Measurements from ENCODE around the gene UBE3C.

UBE3C gene

DNA sequence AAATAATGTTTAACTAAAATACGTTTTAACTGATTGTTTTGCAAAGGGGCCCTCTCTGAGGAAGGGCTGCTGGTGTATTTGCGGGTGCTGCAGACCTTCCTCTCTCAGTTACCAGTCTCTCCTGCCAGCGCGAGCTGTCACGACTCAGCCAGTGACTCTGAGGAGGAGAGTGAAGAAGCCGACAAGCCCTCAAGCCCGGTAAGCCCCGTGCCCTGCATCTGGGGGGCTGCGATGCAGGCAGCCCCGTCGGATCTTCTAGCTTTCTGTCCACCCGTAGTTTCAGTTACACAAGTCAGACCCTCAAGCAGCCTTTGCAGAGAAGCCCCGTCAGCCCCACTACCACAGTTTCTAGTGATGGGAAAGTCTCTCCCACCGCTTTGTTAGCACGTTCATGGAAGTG is 45.1 kb downstream of the UBE3C start:
- DNase-seq = no peak

DNA sequence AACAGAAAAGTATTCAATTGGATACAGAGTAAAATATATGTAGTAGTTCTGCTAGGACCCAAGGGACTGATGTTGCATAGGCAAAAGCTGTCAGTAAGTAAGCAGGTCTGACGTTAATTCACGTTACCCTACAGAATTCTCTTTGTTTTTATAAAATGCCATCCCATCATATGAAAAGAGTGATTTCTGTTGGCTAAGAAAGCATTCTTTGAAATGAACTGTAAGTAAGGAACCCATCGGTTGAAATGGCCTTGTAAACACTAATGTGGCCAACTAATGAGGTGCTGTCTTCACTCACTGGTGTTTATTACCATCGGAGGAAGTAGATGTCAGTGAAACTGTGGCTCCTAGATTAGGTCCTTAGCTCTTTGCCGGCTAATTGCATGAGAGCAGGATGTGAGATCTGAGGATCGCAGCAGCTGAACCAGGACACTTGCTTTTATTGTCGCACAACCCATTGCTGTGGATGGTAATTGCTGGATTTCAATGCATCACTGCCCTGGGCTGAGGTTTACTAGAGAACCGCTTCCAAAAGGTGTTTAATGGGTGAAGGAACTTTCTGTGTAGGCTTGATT is 49.5 kb downstream of the UBE3C start:
- no peak for DNase-seq

DNA sequence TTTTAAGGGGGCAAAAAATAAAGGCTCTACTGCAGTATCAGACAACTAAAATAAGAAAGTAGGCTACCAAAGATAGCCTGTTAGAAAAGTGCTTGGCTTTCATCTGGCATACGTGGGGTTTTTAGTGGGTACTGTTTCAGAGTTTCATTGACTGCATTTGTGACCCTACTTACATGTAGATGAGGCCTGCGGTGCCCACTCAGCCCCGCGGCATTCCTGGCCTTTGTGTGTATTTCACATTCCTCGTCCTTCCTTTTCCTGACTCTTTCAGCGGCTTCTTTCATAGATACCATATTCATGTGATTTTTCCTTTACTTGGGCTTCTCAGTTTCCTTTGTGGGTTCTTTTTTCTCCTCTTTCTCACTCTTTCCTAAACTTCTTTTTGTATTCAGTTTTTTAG is 50.7 kb downstream of the UBE3C start:
- no peak for DNase-seq

DNA sequence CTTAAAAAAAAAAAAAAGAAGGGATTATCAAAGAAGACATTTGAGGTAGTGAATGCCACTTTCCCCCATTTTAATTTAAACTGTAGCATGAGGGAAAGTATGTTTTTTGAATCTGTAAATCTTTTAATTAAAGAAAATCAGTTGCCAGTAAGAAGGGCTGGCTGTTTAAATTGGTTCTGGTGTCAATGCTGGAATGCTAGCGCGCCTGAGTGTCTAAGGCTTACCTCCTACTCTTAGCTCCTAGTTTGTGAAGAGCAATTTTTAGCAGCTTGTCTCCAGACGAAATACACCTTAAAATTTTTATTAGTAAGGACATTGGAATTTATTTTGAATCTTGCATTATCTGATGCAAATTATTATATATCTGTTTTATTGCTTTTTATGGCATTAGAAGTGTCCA is 54.1 kb downstream of the UBE3C start:
- no peak for DNase-seq

DNA sequence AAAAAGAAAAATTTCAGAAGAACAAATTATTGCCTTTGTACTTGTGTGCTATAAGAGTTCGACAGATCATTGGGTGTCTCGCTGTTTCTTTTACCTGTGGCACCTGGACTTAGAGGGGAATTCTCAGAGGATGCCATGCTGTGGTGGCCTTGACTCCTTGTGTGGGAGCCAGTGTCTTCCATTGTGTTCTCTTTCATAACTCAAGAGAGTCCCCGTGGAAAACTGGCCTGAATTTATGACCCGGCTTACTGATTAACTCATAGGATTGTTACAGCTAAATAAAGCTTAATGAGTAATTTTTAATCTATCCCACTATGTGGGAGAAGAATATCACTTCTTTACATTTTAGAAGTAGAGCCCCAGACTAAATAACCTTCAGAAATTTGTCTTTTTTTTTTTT is 54.5 kb downstream of the UBE3C start:
- DNase-seq = no peak

DNA sequence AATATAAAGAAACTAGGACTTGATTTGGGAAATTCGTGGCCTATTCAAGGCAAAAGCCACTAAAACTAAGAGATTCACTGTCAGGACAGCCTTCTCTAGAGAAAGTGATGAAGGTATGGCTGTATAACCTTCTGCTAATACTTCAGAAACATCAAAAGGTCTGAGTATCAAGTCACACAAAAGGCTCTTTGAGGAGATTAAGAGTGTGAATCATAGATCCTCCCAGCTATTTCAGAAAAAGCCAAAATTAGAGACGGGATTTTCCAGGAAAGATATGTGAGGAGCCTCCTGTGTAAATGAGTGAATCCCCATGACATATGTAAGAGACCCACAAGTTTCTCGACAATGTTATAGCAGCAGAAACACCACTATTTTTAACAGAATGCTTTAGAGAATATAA is 56.2 kb downstream of the UBE3C start:
- no peak for DNase-seq

DNA sequence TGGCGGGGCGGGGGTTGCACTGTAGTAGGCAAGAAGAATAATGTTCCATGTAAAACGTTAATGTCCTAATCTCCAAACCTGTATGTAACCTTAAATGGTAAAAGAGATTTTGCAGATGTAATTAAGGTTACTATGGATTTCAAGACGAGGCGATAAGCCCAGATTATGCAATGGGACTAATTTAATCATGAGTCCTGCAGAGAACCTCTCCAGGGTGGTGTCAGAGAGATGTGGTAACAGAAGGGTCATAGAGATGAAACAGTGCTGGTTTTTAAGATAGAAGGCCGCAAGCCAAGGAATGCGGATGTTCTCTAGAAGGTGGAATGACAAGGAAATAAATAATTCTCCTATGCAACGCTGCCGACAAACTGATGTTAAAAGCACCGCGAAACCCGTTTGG is 57.1 kb downstream of the UBE3C start:
- DNase-seq = no peak

DNA sequence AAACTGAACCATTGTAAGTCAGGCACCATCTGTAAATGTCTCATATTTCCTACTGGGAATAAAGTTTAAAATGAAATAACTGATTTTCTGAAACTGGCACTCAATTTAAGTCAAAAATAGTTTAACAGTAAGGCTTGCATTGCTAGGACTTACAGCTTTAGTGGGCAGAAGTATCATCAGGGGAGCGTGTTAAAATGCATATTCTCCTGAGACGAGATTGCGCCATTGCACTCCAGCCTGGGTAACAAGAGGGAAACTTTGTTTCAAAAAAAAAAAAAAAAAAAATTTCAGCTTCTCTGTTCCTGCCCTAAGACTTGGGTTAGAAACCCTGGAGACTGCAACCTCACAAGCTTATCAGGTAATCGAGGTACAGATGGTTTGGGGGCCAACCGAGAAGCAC is 65.4 kb downstream of the UBE3C start:
- DNase-seq = no peak

DNA sequence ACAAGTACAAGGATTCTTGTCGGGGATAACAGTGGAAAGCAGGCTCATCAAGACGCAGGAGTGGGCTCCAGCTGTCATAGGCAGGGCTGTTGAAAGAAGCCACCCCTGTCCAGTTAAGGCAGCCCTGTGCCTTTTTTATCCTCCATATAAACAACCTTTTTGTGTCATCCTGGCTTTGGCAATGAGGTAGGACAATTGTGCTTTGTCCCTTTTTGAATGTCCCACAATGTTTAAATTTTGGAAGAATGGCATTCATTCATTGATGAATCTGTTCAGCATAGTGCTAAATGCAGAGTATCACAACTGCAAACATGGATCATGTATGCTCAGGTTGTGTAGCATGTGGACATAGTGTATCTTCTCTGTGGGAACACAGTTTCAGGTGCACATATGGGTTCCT is 66.7 kb downstream of the UBE3C start:
- DNase-seq = no peak

DNA sequence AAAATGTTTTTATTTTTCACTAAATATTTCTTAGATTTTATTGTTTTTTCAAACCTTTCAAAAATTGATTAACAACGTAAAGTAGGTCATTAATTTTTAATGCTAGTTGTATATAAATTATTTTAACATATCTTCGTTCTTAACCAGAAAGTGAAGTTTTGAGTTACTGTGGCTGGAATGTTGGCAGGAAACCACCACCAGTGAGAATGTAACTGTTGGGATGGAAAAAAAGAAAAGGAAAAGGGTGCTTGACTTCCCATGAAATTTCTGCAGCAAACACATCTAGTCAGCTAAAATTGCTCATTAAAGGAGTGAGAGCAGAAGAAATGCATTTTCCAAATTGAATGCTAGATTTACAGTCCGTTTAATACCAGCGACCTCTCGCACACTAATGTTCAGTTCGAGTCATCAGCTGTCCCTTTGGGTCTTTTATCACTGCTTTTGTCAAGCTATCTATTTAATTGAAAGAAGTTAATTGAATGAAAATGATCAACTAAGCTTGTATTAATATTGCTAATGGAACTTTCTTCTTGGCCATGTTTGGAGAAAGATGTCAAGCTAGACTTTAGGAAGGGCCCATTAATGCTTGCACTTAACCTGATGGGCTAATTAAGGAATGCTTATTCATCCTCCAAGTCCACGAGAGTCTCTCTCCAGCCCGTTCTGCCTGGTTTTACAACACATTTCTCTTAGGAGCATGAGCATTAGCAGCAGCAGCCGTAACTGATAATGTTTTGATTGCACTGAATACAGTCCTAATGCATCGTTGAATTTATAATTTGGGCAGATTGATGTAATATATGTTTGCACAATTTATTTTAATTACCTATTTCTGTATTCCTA is 70.1 kb downstream of the UBE3C start:
- no peak for DNase-seq

DNA sequence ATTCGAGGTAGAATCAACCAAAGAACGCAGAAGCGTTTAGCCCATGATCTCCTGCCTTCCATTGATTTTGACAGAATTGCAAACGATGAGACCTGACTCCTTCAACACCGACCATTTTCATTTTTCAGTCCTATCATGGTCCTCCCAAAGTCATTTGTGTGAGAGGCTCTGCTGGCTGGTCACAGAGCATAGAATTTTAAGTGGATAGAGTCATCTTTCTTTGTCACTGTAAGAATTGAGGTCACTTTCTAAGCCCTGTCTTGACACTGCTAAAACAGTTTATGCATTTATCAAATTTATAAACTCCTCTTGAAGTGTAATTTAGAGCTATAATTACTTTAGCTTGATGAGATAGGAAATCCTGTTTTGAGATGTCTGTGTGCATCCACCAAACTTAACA is 72.0 kb downstream of the UBE3C start:
- no peak for DNase-seq

DNA sequence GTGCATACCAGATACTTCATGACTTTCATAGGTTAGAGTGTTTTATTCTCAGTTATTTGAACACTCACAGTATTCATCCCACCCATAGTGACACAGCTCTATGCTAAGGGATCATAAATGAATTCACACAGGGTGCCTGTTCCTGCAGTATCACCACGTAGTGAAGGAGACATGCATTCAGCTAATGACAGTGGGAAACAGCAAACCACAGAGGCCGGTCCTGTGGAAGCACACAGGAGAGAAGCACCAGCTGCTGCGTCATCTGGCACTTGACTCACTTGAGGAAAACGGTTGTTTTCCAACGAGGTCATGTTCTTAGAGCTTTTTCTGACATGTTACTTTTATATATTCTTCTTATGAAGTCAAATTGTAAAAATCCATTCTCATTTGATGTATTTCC is 73.0 kb downstream of the UBE3C start:
- peak in 1 of 2 experiments; percentile 56 for DNase-seq

DNA sequence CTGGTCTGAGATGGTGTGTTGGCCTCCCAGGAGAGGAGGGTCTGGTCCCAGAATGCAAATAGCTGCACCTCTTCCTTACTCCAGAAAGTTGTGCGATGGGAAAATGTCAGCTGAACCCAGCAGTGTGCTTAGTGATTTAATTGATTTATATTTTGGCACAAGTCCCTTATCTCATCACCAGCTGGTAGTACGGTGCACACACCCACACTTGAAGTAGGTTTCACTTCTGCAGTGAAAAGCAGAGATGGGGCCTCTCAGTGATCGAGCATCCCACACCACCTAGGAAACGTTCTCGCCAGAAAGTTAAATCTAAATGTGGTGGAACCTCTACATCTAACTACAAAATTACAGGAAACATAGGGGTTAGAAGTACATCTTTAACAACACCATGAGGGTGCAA is 80.4 kb downstream of the UBE3C start:
- no peak for DNase-seq

DNA sequence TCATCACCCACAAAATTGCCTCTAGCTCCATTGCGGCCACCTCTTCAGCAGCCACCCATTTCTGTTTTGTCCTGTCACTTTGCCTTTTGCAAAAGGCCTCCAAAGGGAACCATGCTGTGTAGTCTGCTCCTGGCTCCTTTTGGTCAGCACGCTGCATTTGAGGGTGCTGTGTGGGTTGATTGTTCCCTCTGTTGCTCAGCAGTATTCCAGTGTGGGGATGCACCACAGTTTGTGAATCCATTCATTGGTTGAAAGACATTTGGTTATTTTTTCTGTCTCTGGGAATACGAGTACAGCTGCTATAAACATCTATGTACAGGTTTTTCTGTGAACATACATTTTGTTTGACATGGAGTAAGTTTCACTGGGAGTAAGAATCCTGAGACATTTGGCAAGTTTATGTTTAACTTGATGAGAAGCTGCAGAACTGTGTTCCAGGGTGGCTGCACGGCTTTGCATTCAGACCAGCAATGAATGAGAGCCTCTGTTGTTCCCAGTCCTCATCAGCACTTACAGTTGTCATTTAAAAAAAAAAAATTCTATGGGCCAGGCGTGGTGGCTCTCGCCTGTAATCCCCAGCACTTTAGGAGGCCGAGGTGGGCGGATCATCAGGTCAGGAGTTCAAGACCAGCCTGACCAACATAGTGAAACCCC is 82.3 kb downstream of the UBE3C start:
- no peak for DNase-seq

DNA sequence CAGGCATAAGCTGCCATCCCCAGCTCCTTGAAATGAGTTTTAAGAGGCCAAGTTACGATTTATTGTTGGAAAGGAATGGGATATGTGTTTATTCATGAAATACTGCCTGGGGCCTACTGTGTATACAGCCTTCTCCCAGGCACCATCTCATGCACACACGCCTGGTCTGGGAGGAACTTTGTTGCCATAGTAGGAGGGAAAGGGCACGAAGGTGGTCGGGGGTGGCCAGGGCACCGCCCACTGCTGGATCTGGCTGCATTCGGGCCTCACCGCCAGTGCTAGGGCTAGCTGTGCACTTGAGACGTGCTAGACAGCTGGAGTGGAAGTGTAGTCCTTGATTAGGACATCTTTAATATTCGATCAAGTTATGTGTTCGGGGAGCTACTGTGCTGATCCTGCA is 84.0 kb downstream of the UBE3C start:
- no peak for DNase-seq

DNA sequence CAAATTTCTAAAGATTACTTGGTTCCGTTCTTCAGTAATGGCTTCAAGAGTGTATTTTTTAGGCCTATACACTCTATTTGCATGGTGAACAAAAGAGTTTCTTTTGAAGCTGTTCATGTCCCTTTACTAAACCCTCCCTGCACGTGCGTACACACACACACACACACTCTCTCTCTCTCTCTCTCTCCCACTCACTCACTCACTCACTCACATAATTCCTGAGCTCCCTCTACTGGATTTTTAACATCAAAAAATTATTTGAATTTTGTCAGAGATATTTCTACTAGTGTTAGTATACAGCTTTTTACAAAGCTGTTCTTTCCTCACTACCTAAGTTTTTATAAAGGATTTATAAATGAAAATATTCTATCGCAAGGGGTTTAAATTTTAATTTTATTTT is 85.9 kb downstream of the UBE3C start:
- no peak for DNase-seq

DNA sequence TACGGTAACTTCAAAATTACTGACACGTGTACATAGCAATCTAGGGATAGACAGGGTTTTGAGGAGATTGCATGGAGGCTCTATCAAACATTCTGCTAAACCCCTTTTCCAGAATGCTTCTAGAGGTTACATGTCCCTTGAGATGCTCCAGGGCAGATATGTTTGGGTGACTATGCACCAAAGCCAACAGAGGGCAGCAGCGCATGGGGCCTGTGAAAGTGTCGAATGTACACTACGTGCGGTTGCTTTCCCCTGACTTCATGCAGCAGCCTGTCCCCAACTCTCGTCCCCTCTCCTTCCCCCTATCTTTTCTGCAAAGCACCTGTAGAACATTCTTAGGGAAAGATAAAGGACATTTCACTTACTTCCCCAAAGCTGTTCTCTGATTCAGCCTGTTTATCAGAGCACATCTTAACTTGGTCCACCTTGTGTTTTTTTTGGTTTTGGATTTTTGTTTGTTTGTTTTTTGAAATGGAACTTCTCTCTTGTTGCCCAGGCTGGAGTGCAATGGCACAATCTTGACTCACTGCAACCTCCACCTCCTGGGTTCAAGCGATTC is 90.2 kb downstream of the UBE3C start:
- DNase-seq = no peak

DNA sequence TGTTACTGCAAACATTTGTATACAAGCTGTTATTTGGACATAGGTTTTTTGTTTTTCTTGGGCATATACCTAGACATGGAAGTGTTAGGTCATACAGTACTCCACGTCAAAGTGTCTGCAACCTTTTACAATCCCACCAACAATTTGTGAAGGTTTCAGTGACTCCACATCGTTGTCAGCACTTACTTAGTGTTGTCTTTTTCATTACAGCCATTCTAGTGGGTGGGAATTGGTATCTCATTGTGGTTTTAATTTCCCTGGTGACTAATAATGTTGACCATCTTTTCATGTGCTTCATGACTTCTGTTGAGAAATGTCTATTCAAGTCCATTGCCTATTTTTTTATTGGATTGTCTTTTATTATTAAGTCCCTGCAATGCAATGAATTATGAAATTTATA is 95.0 kb downstream of the UBE3C start:
- no peak for DNase-seq

DNA sequence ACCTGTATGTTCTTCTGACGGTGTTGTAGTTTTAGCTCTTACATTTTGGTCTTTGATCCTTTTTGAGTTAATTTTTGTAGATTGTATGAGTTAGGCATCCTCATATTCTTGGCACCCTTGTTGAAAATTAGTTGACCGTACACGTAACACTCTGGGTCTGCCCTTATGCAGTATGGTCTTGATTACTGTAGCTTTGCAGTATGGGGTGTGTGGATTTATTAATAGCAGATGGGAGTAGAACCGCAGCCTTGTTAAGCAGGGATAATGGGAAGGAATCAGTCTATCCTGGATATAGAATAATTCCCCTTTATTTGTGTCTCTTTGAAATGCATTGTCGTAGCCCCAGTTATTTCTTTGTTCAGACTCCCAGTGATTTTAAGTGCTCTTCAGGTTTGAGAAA is 95.5 kb downstream of the UBE3C start:
- no peak for DNase-seq

DNA sequence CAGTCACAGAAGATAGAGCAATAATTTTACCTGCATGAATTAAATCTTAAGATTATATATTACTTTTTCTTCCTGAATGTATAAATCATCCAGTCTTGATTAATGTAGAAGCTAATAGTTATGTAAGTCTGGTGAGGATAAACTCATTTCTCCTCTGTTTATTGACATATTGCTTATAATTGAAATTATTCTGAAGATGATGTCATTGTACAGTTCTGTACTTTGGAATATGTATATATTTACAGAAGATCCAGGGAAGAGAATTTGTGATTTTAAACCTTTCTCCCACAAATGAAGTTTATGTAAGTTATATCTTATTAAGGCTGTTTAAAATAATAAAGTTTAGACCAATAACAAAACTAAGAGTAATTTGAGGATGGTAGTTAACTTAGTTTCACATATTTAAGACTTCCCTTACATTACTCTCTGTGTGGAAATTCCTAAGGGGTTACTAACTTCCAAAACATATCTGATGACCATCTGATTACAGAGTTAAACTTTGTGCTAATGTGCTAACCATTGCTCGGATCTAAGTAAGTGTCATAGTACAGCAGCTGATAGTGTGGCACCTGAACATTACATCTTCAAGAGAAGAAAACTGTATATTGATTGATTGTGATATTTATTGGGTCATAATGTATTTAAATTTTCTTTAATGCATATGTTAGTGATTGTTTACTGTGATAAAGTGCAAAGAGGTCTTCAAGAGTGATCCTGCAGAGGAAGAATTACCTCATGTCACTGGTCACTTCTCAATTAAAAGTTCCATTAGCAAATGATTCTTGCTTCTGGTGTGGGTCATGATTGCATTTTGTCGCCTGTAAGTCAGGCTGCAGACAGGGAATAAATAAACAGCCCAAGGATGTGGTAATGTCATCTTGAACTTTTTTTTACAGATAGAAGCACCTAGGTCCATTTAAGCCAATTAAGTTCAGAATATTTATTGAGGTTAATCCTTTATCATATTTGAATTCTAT is 96.9 kb downstream of the UBE3C start:
- DNase-seq = no peak

DNA sequence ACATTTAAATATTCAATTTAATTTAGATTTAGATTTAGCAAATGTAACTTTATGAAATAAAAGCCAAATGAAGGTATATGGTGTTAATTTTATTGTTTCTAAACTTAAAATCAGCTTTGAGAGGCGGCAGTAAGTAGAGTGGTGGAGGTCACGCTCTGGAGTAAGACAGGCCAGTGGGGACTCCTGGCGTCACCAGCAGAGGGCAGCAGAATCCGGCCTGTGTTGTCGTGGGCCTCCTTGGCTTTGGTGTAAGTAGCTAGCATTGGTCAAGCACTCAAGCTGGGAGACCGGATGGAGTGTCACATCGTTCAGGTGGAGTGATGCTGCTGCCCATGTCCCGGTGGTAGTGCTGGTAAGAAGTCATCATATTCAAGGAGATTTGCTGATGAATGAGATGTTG is 99.4 kb downstream of the UBE3C start:
- DNase-seq = no peak

DNA sequence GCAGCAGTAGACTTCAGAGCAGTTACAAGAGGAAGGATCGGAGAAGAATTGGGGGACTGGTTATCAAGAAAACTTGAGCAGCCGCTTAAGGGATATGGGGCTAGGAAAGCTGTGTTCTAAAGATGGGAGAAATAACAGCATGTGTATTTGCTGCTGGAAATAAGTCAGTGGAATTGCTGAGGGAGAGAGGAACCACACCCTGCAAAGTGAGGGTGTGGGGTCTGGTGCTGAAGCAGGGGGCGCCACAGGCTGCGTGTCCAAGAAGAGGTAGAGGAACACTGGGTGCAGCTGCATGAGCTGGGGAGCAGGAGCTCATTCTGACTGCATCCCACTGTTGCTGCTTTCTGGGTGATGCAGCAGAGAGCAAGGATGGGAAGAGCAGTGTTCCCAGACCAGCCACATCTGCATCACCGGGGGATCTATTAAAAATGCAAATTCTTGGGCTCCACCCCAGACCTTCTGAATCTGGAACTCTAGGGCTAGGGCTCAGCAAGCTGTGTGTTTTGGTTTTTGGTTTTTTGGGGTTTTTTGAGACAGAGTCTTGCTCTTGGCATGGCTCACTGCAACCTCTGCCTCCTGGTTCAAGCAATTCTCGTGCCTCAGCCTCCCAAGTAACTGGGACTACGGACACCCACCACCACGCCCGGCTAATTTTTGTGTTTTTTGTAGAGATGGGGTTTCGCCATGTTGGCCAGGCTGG is 101.0 kb downstream of the UBE3C start:
- no peak for DNase-seq
